ENCODE measurements around the gene DAND5. TPM values are rescaled to one million over a fixed set of nuclear protein-coding genes. Genes with fewer than 3 reads are reported as not detected.
A peak's percentile ranks its signal among the peaks of the same experiment; 100 is the strongest.

The DAND5 gene
- total and polyA plus RNA-seq, 2 donors (not counting 1 experiment from before 2014, with no cell fraction given): not detected

GRCh38 chr19:12932392-12933286 is 36.7 kb upstream of the DAND5 start:
- no peak for DNase-seq
- peak overlapping the region; percentile 73 to 94 (median 88) for H3K4me3 ChIP-seq (ENCODE audit: control extremely low read depth in 1 of 5, extremely low read depth in 1 of 5, insufficient read depth in 1 of 5, low read depth in 2 of 5, low read length in 4 of 5)
- no peaks in the 10 kb centered on the region for H3K27me3 ChIP-seq (replicated peaks in 1 of 4; ENCODE audit: control extremely low read depth in 1 of 4, control insufficient read depth in 3 of 4, insufficient read depth in 4 of 4, low read length in 3 of 4)
- ATAC-seq (ENCODE audit: low read depth): no peak
- H2AFZ ChIP-seq (ENCODE audit: insufficient read depth, low read depth, low read length, poor library complexity, severe bottlenecking): peak overlapping the region; percentile 84
- TF ChIP-seq EZH2 (IDR thresholded peaks at IDR 0.05; ENCODE audit: borderline replicate concordance, insufficient read depth, low read depth, low read length, poor library complexity, severe bottlenecking): no peak
- no peak for TF ChIP-seq CTCF (IDR thresholded peaks at IDR 0.05)
- Mint-ChIP-seq H3K4me3 (peak overlapping the region; percentile 90), H3K27ac (peak overlapping the region; percentile 83), H3K4me1 (peaks cover 34% of the 10 kb centered on the region), H3K9me3 (ENCODE audit: insufficient read depth) (no peaks in the 10 kb centered on the region), H3K27me3 (no peaks in the 10 kb centered on the region)
- H3K36me3 ChIP-seq (replicated peaks in 1 of 2; ENCODE audit: control extremely low read depth in 1 of 2, control insufficient read depth in 1 of 2, extremely low read depth in 1 of 2, insufficient read depth in 2 of 2, low read length in 1 of 2): peaks cover 5 to 29% of the 10 kb centered on the region in 2 experiments
- H4K20me1 ChIP-seq (ENCODE audit: control insufficient read depth, insufficient read depth, low read length, poor library complexity, severe bottlenecking): peaks cover 29% of the 10 kb centered on the region
- ChIA-PET CTCF (interaction anchor here (0.6 to 2.9 kb wide), 8 partner anchors 12 to 166 kb away, joined by 3 to 9 read pairs (median 4); no protein-coding TSS in a partner anchor), POLR2A (interaction anchor here (0.6 to 1.5 kb wide), 5 partner anchors 8 to 175 kb away, joined by 3 to 7 read pairs (median 4); partner anchors contain the start of gene SYCE2)
- H3K4me2 ChIP-seq (replicated peaks; ENCODE audit: low read depth, low read length, poor library complexity, severe bottlenecking): peak overlapping the region; percentile 86
- H3K9me3 ChIP-seq (ENCODE audit: control extremely low read depth in 1 of 3, control insufficient read depth in 2 of 3, insufficient read depth in 1 of 3, low read length in 2 of 3): no peaks in the 10 kb centered on the region
- peak overlapping the region; percentile 88 for H3K9ac ChIP-seq (ENCODE audit: low read length)
- H3K27ac ChIP-seq (ENCODE audit: low read length in 2 of 2): peak overlapping the region in 1 of 2 donors; percentile 73
- WGBS (ENCODE audit: insufficient coverage): 28% methylated on average over 15 of the region's 16 CpGs
- peaks cover 60% of the 10 kb centered on the region for H3K79me2 ChIP-seq (ENCODE audit: control insufficient read depth, insufficient read depth, low read length)
- peaks cover 26 to 37% of the 10 kb centered on the region in 2 donors for H3K4me1 ChIP-seq (ENCODE audit: control insufficient read depth in 2 of 2, insufficient read depth in 2 of 2, low read length in 2 of 2)
- intact Hi-C loops (cut with micrococcal nuclease): loop anchor here (1.0 kb wide), 2 partner anchors 13 to 41 kb away; partner anchors contain the start of genes GCDH and RAD23A

Data from B cell (primary cell).